ENCODE results near the gene ST6GALNAC2.

ST6GALNAC2 gene

GRCh38 chr17:76557368-76558197 is 28.1 kb downstream of the ST6GALNAC2 start:
- in situ Hi-C loops (cut with MboI; ENCODE audit: low sequenced_read_pairs), result no loop called here

DNA sequence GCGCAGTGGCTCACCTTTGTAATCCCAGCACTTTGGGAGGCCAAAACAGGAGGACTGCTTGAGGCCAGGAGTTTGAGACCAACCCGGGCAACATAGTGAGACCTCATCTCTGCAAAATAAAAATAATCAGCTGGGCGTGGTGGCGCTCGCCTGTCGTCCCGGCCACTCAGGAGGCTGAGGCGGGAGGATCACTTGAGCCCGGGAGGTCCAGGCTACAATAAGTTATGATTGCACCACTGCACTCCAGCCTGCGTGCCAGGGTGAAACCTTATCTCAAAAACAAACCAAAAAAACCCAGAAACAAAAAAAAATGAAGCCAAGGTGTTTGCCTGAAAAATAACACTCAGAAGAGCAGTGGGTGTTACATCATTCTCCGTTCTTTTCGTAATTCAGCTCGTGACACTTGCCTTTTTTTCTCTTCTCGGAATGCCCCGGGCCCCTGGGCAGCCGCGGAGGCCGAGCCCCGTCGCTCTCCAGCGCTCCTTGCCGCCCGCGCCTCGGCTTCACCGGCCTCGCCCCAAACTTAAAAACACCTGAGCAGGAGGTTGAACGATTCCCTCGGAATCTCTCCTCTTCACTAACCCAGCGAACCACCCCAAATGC is 28.8 kb downstream of the ST6GALNAC2 start:
- in situ Hi-C loops (cut with MboI; ENCODE audit: low sequenced_read_pairs), result no loop called here

GRCh38 chr17:76554131-76554530 is 31.5 kb downstream of the ST6GALNAC2 start:
- in situ Hi-C loops (cut with MboI; ENCODE audit: low sequenced_read_pairs), result no loop called here

DNA sequence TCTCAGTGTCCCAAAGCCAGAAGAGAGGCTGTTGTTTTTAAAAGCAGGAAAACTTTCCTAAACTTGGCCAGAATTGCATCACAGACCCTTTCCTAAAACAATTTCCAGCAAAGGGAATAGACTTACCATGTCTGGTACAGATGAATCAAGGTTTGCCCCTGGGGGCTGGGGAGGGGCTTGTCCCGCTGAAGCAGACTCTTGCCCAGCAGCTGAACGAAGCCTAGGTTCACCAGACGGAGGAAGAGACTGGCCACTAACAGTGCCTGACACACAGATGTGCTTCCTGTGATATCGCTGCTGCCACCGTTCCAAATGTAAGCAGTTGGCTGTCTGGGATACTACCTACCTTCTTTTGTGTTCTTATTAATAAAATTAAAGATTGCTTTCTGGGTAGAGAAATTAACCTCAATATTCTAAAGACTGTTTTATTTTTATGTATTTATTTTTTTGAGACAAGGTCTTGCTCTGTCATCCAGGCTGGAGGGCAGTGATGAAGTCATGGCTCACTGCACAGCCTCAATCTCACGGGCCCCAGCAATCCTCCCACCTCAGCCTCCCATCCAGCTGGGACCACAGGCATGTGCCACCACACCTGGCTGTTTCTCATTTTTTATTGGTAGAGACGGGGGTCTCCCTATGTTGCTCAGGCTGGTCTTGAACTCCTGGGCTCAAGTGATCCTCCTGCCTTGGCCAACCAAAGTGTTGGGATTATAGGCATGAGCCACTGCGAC is 32.3 kb downstream of the ST6GALNAC2 start:
- in situ Hi-C loops (cut with MboI; ENCODE audit: low sequenced_read_pairs), result no loop called here

DNA sequence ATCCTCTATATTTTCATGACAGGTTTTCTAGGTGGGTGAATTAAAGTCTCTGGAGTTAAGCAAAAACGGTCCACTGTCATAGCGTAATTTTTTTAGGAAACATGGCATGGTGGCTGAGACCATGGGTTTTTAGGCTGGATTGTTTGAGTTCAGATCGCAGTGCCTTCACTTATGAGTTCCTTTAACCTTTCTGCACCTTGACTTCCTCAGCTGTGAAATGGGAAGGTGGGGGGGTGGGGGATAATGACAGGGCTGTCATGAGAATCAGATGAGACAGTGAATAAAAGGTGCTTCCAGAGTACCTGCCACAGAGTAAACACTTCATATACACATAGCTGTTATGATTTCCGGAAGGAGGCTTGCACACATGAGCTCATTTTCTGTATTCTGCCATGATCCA is 34.0 kb downstream of the ST6GALNAC2 start:
- in situ Hi-C loops (cut with MboI; ENCODE audit: low sequenced_read_pairs), result no loop called here

DNA sequence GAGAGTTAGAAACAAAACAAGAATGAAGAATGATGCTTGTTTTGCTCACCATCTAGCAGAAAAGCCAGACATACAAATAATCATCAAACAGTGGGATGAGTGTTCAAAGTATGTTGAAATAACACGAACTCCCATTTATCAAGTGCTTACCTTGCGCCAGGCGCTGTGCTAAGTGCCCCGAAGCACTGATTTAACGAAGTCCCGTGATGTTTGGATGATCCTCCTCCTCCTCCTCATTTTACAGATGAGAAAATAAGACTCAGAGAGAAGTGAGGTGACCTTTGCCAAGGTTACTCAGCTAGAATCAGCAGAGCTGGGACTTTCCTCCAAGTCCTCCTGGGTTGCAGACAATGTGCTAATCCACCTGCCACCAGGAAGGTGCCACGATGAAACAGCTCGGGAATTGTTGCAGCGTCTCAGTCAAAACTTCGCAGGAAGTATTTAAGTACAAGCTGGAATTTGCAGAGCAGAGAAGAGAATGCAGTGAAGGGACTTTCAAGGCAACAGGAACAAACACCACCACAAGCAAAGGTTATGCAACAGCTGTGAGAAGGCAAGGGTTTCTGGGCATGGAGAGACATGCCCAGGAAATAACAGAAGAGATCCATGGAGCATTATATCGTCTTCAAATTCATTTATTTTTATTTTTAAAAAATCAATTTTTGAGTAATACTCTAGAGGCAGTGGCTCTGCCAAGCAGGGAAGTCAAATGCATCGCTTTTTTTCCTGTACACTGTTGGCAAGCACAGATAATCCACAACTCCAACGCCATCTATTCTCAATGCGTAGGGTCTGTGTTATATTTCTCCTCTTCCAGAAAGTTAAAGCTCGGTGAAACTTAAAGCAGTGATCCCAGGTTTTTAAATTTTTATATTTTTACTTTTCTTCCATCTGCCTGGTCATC is 34.7 kb downstream of the ST6GALNAC2 start:
- in situ Hi-C loops (cut with MboI; ENCODE audit: low sequenced_read_pairs), result no loop called here

DNA sequence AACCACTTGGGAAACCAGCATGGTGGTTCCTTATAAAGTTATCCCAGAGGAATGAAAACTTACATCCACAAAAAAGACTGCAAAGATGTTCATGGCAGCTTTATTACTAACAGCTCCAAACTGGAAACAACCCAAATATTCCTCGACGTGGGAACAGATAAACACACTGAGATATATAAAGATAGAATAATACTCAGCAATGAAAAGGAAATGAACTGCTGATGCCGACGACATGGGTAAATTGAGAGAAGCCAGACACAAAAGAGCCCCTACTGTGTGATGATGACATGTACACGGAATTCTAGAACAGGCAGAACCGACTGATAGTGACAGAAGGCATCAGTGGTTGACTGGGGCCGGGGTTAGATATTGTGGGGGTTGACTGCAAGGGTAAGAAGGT is 36.1 kb downstream of the ST6GALNAC2 start:
- in situ Hi-C loops (cut with MboI; ENCODE audit: low sequenced_read_pairs), result no loop called here

DNA sequence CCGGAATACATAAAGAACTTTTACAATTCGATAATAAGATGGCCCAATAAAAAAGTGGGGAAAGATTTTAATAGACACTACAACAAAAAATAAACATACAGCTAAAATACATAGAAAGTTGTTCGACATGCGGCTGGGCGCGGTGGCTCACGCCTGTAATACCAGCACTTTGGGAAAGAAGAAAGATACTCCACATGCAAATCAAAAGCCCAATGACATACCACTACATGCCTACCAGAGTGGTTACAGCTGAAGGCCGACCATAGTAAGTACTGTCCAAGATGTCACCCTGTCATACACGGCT is 36.5 kb downstream of the ST6GALNAC2 start:
- in situ Hi-C loops (cut with MboI; ENCODE audit: low sequenced_read_pairs), result no loop called here

- in situ Hi-C loops (cut with MboI; ENCODE audit: low sequenced_read_pairs), result no loop called here
Observed at GRCh38 chr17:76548378-76549214, 37.1 kb downstream of the ST6GALNAC2 start.

DNA sequence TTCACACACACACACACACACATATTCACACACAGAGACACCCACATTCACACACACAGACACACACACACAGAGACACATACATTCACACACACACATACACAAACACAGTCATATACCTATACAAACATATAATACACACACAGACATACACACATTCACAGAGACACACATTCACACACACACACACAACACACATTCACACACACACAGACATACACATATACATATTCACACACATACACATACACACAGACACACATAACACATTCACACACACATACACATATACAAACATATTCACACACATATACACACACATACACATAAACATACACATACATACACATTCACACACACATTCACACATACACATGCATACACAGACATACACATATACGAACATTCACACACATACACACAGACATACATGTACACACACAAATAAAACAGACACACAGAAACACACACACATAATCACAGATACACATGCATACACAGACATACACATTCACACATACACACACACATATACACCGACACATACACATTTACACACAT is 37.9 kb downstream of the ST6GALNAC2 start:
- in situ Hi-C loops (cut with MboI; ENCODE audit: low sequenced_read_pairs), result no loop called here

DNA sequence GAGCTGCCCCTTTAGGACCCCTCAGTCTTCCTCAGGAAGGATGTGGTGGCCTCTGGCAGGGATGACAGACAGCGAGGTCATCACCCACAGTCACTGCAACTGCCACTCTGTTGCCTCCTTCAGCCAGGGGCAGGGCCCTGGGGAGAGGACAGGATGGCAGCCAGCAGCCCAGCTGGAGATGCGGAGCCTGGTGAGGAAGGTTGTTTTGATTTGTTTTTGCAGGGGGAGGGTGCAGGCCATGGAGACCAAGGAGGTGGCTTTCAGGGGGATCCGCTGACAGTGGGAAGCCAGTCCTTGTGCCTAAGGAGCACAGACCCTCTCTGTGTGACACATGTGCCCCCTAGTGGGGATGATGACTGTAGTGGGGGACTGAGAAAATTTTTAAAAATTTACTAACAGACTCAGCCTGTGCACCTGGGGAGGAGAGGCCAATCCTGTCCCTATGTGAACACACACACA is 38.4 kb downstream of the ST6GALNAC2 start:
- in situ Hi-C loops (cut with MboI; ENCODE audit: low sequenced_read_pairs), result no loop called here

GRCh38 chr17:76546556-76547182 is 39.0 kb downstream of the ST6GALNAC2 start:
- in situ Hi-C loops (cut with MboI; ENCODE audit: low sequenced_read_pairs), result no loop called here

DNA sequence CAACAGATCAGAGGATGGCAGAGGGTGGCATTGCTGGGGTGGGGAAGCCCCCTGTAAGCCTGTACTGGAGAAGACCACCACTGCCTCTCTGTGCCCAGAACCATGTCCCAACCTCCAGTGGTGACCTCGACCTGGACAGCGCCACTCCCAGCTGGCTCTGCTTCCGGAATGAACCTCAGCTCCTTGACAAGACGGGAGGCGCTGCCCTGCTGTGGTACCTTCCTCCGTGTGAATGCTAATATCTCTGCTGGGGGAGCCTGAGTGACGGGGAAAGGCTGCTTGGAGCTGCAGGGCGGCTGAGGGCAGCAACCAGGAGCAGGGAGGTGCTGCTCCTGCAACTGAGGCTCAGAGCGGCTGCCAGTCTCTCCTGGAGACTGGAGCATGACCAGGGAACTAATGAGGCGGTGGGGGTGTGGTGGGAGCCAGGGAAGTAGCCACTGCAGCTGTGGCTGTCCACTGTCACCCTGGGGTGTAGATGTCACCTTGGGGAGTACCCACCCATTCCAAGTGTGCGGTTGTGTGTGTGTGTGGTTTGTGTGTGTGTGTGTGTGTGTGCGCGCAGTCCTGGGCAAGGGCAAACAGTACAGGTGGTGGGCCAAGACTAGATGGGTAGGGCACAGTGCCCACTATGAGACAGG is 39.6 kb downstream of the ST6GALNAC2 start:
- in situ Hi-C loops (cut with MboI; ENCODE audit: low sequenced_read_pairs), result no loop called here

DNA sequence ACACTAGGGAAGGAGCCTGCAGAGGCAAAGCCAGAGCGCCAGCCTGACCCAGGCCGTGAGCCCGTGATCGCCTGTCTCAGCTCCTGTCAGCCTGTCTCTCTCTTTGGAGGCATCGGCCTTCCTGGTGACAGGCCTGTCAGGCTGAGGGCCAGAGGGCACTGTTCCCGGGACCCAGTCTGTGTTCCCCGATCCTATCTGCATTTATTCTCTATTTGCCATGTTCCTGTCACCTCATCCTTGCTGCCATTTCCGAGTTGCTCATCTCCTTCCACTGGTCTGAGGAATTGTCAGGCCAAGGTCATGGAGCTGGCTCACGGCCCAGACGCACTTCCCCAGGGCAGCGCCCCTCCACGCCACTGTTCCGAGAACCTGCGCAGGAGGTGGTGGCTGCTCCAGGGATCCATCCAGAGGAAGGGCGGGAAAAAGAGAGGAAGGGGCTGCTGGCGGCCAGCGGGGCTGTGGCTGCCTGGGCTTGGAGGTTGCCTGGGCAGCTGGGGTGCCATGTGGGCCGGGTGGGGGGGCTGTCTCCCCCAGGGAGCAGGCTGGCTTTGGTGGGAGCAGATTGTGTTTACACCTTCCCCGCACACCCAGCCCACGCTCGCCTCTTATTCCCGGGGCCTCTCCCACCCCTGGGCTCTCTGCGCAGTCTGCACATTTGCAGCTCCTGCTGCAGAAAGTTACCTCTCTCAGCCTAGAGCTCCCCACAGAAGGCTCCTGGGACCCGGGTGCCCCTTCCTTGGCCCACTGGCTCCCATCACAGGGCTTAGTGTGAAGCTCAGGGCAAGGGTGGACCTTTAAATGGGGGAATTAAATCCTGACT is 40.9 kb downstream of the ST6GALNAC2 start:
- in situ Hi-C loops (cut with MboI; ENCODE audit: low sequenced_read_pairs), result no loop called here

DNA sequence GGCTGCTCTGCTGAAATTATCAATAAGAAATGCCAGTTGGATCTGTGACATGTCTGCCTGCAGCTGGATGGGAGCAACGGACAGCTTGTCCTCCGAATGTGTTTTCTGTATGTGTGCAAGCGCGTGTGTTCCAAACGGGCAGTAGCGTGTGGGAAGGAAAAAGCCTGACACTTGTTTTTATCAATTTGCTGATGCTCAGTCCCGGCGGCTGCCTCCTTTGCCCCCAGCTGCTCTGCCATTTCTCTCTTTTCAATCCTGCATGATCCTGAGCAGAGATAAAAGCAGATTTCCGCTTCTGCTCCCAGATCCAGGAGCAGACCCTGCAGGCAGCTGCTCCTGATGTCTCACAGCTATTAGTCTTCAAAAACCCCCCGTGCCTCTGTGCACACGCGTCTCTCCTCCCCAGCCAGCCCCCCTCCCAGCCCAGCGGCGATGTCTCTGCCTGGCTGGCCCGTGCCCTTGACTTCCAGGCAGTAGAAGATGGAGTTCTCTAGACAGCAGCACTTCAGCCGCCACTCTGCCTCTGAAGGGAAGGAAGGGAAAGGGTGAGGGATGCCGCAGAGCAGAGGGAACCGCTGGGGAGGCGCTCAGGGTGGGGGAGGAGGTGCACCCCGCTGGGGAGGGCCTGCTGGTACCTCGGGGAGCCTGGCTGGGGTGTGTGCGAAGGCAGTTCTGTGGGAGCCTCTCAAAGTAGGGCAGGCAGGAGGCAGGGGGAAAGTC is 41.7 kb downstream of the ST6GALNAC2 start:
- in situ Hi-C loops (cut with MboI; ENCODE audit: low sequenced_read_pairs), result no loop called here

GRCh38 chr17:76543482-76543825 is 42.2 kb downstream of the ST6GALNAC2 start:
- in situ Hi-C loops (cut with MboI; ENCODE audit: low sequenced_read_pairs), result no loop called here

DNA sequence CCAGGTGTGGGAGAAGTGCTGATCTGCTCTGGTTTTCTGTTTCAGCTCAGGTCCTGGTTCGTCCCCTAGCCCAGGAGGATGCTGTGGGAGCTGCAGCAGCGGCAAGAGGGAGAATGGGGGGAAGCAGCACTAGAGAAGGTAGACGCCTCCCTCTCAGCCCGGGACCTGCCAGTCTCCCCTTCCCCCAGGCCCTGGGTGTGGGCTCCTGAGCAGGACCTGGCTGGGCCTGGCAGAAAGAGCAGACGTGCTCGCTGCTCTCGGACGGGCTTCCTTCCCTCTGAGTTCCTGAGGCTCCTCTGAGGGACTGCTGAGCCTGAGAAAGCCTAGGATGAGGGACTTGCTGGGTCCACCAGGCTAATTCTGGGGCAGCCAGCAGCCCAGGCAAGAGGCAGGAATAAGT is 42.7 kb downstream of the ST6GALNAC2 start:
- in situ Hi-C loops (cut with MboI; ENCODE audit: low sequenced_read_pairs), result no loop called here
